HG02588 (cell line): ENCODE results near the gene CD48.
"Not testable (repeated sequence)": the region's sequence is repeated elsewhere in the genome, so short reads cannot be mapped to it uniquely, and the experiment has no call there.

Experiments used
- ATAC-seq: cut with Tn5 transposase; IDR thresholded peaks from one replicate; pipeline ENCODE4 v1.9.1; 2021; ENCODE audit warnings: mild to moderate bottlenecking, moderate library complexity; ENCODE audit not compliant: unreplicated experiment

Gene CD48

GRCh38 chr1:160716013-160716412 lies 4.4 kb upstream of the CD48 start:
- ATAC-seq, result no peak

DNA sequence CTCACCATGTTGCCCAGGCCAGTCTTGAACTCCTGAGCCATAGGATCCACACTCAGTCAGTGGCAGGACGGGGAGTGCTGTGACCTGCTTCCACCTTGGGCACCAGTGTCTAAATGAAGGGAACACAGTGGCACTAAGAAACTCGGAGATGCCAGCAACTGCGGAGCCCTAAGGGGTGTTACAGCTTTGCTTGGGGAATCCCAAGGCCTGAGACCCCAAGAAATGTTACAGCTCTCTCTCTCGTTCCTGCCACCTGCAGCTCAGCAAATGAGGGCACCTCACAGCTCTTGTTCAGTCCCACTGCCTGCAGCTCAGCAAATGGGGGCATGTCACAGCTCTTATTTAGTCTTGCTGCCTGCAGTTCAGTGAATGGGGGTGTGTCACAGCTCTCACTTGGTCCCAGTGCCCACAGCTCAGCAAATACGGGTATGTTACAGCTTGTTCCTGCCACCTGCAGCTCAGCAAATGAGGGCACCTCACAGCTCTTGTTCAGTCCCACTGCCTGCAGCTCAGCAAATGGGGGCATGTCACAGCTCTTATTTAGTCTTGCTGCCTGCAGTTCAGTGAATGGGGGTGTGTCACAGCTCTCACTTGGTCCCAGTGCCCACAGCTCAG lies 2.5 kb upstream of the CD48 start:
- ATAC-seq, result not testable (repeated sequence)

DNA sequence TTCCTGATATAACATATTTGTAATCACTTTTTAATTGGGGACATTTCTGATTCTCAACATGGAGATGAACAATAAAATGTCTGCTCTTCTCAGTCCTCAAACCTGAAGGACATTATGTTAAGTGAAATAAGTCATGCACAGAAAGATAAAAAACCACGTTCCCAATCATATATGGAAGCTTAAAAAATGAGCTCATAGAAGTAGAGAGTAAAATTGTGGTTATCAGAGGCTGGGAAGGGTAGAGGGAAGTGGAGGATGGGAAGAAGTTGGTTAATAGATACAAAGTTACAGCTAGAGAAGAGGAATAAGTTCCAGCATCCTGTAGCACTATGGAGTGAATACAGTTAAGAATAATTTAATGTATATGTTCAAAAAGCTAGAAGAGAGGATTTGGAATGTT lies 1.5 kb upstream of the CD48 start:
- ATAC-seq, result no peak

GRCh38 chr1:160712525-160713080 lies 981 bp upstream of the CD48 start:
- peak; percentile 33 for ATAC-seq

GRCh38 chr1:160711276-160711601 lies 383 bp downstream of the CD48 start:
- ATAC-seq, result no peak

GRCh38 chr1:160710517-160711252 lies 937 bp downstream of the CD48 start:
- no peak for ATAC-seq

- no peak for ATAC-seq
These were observed 1.9 kb downstream of the CD48 start for GRCh38 chr1:160709715-160710114.

DNA sequence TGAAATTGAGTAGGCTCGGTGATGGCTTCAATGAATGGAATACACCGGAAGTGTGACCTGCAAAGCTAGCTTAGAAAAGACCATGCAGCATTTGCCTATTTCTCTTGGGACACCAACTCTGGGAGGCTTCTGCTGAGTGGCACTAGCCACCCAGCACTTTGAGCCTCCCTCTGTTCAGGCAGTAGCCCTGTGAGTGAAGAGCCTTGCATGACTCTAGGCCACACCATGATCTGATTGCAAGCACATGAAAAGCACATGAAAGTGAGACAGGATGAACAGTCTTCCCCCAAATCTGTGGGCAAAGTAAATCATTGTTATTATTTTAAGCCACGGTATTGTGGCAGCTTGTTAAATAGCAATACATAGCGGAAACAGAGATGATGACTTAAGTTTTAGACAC lies 2.8 kb downstream of the CD48 start:
- ATAC-seq, result peak; percentile 35

GRCh38 chr1:160708118-160708517 lies 3.5 kb downstream of the CD48 start:
- ATAC-seq, result no peak

GRCh38 chr1:160707236-160708064 lies 4.2 kb downstream of the CD48 start:
- ATAC-seq, result no peak

GRCh38 chr1:160706526-160707235 lies 4.9 kb downstream of the CD48 start:
- no peak for ATAC-seq

DNA sequence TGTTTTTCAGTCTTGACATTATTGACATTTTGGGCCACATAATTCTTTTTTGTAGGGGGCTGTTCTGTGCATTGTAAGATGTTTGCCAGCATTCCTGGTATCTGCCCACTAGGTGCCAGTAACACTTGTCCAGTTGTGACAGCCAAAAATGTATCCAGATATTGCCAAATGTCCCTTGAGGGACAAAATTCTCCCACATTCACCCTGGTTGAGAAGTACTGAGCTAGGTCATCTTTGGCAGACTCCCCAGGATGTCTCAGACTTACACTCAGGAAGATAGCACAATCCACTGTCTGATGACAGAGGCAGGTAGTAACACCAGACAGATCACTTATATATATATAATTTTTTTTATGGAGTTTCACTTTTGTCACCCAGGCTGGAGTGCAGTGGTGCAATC lies 5.9 kb downstream of the CD48 start:
- ATAC-seq, result no peak

GRCh38 chr1:160705212-160705621 lies 6.4 kb downstream of the CD48 start:
- ATAC-seq, result not testable (repeated sequence)

GRCh38 chr1:160704250-160704649 lies 7.4 kb downstream of the CD48 start:
- ATAC-seq, result no peak

DNA sequence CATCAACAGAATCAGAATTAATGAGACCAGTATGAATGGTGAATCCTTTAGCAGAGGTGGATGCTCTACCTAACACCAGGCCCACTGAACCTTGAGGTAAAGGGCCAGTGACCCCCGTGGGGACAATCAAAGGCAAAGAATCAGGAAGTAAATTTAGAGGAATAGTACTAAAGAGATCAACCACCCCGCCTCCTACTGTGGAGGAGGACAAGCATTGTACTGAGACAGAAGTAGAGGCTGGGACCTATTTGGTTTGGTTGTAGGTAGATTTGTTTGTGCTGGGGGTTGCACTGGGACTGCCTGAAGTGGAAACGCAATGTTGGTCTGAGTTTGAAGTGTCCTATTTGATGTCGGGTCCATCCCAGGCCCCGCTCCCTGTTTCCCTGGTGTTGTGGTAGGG lies 9.5 kb downstream of the CD48 start:
- no peak for ATAC-seq

DNA sequence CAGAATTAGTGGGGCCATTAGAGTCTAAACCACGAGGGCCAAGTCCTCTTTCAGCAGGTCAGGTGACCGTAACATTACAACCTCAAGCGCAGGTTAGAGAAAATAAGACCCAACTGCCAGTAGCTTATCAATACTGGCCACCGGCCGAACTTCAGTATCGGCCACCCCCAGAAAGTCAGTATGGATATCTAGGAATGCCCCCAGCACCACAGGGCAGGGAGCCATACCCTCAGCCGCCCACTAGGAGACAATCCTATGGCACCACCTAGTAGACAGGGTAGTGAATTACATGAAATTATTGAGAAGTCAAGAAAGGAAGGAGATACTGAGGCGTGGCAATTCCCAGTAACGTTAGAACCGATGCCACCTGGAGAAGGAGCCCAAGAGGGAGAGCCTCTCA lies 19.2 kb downstream of the CD48 start:
- not testable (repeated sequence) for ATAC-seq

GRCh38 chr1:160685266-160685665 lies 26.4 kb downstream of the CD48 start:
- ATAC-seq, result no peak

DNA sequence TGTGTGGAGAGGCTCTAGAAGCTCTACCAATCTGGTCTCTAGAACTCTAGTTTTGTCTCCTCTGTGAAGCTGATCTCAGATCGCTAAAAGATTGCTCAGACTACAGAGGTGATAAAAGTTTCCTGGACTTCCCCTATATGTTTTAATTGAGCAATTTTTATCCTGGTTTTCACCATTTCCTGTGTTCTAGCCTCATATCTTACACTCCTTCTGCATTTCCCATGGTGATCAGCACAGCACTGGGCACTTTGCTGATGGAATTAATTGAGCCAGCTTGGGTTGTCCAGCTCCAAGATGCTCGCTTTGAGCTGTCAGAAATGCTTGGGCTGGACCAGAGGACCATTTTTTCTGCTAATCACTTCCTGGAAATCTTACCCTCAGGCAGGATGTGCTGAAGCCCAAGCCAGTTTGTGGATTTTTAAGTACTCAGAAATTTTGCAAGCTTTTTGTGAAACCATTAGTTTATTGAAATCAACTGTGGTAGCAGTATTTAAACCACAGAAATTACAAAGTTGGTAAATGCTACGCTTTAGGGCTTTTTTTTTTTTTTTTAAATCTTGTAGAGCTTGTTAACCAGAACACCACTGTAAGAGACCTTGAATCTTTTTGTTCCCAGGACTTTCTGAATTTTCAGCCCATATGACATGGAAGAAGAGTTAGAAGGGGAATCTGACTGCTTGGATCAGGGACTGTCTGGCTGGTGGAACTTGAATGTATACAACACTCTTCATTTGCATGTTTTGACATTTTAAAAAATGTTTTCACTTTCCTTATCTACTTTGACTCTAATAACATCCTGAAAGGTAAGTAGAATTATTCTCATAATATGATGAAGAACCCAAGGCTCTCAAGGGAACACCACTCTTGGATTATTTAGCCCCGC lies 28.4 kb downstream of the CD48 start:
- no peak for ATAC-seq

GRCh38 chr1:160681891-160682140 lies 29.8 kb downstream of the CD48 start:
- ATAC-seq, result no peak
